HCT116 (cell line): ENCODE data around the gene LAMB4. TPM values are rescaled to one million over a fixed set of nuclear protein-coding genes. Genes with fewer than 3 reads are reported as not detected.

ENCODE experiments used
- ATAC-seq: fragments of 200-7000 bp; cut with Tn5 transposase; 2 replicates; pipeline ENCODE4 v1.9.1; 2020; ENCODE audit warnings: mild to moderate bottlenecking, moderate library complexity
- BruUV-seq: library from RNA; stranded (reverse); fragments of 400-500 nt; replicated peaks from 2 replicates; lab custom pipeline; 2021; lab: Mats Ljungman, UMichigan
- CTCF ChIA-PET: fragments of 300-600 bp; sonication (Branson Sonifier 250); formaldehyde crosslinking; loops from one replicate; lab custom pipeline; 2021; ENCODE audit warnings: antibody characterized with exemption; lab: Charles Lee
- POLR2A ChIA-PET: fragments of 300-600, 350-600 bp; sonication (Branson Sonifier 250); formaldehyde crosslinking; loops from one replicate; lab custom pipeline; 2021; ENCODE audit warnings: antibody characterized with exemption; lab: Charles Lee
- RAD21 ChIA-PET, 2 experiments: fragments of 300-600 bp; sonication (Branson Sonifier 250); formaldehyde crosslinking; loops; one replicate each; lab custom pipeline; 2023; ENCODE audit warnings: low total read pairs in 2 of 2; ENCODE audit not compliant: uncharacterized antibody in 2 of 2, unreplicated experiment in 2 of 2, low non-redundant PET in 1 of 2; lab: Charles Lee
- DNase-seq: peaks from one replicate; pipeline ENCODE4 v3.0.0-alpha.2; 2010; ENCODE audit warnings: low read depth, low spot score
- H2AFZ ChIP-seq: fragments of 200-600 bp; shearing (Covaris generic), sonication (generic); 2 replicates; pipeline ENCODE4 v1.6.1; 2017; ENCODE audit warnings: low read depth, mixed run types, mixed read lengths, antibody characterized with exemption, low read length; ENCODE audit not compliant: poor library complexity, severe bottlenecking
- H3K27ac ChIP-seq: 2 replicates; pipeline ENCODE4 v1.5.1; 2012; ENCODE audit warnings: low read depth, low read length
- H3K27me3 ChIP-seq: fragments of 200-600 bp; sonication (generic); 2 replicates; pipeline ENCODE4 v1.6.1; 2016; ENCODE audit warnings: mixed run types, low read length, mixed read lengths; ENCODE audit not compliant: insufficient read depth
- H3K36me3 ChIP-seq, 2 experiments: fragments of 200-500 bp in 1 of 2; fragments of 200-600 bp in 1 of 2; sonication (Bioruptor generic) in 1 of 2; sonication (generic) in 1 of 2; 2 replicates each; pipeline versions ENCODE4 v1.5.1 to v1.6.1; 2014 to 2016; ENCODE audit warnings: low read length in 2 of 2, inconsistent platforms in 1 of 2, mixed read lengths in 1 of 2, mixed run types in 1 of 2; ENCODE audit not compliant: insufficient read depth in 2 of 2, control insufficient read depth in 1 of 2
- H3K4me1 ChIP-seq, 2 experiments: fragments of 200-600 bp in 1 of 2; sonication (generic) in 1 of 2; 2 replicates each; pipeline versions ENCODE4 v1.5.1 to v1.6.1; 2012 to 2017; ENCODE audit warnings: low read length in 2 of 2, inconsistent platforms in 1 of 2, mild to moderate bottlenecking in 1 of 2, mixed read lengths in 1 of 2, mixed run types in 1 of 2, moderate library complexity in 1 of 2; ENCODE audit not compliant: insufficient read depth in 2 of 2, control insufficient read depth in 1 of 2
- H3K4me2 ChIP-seq: fragments of 200-600 bp; sonication (generic); 2 replicates; pipeline ENCODE4 v1.6.1; 2017; ENCODE audit warnings: mixed run types, low read length, mixed read lengths
- H3K4me3 ChIP-seq, 2 experiments: fragments of 200-600 bp in 1 of 2; sonication (generic) in 1 of 2; replicated peaks in 1 of 2; 2 replicates each; pipeline ENCODE4 v1.5.1; 2011 to 2016; ENCODE audit warnings: low read length in 2 of 2, control low read depth in 1 of 2, low read depth in 1 of 2, mild to moderate bottlenecking in 1 of 2, mixed read lengths in 1 of 2, mixed run types in 1 of 2
- H3K79me2 ChIP-seq: fragments of 200-600 bp; sonication (generic); 2 replicates; pipeline ENCODE4 v1.6.1; 2017; ENCODE audit warnings: mild to moderate bottlenecking, mixed run types, low read length, moderate library complexity, mixed read lengths; ENCODE audit not compliant: insufficient read depth
- H3K9ac ChIP-seq: fragments of 200-600 bp; sonication (generic); 2 replicates; pipeline ENCODE4 v1.6.1; 2016; ENCODE audit warnings: low read length, mixed read lengths
- H3K9me2 ChIP-seq: fragments of 200-600 bp; sonication (generic), shearing (Covaris generic); 2 replicates; pipeline ENCODE4 v1.6.1; 2017; ENCODE audit warnings: mixed run types, mild to moderate bottlenecking, moderate library complexity; ENCODE audit not compliant: insufficient read depth
- H3K9me3 ChIP-seq, 2 experiments: fragments of 200-500 bp in 1 of 2; fragments of 200-600 bp in 1 of 2; sonication (Bioruptor generic) in 1 of 2; sonication (generic) in 1 of 2; 2 replicates each; pipeline ENCODE4 v1.6.1; 2014 to 2017; ENCODE audit warnings: low read length in 2 of 2, mixed read lengths in 2 of 2, inconsistent platforms in 1 of 2, low read depth in 1 of 2, mild to moderate bottlenecking in 1 of 2, mixed run types in 1 of 2, moderate library complexity in 1 of 2; ENCODE audit not compliant: control insufficient read depth in 1 of 2, insufficient read depth in 1 of 2
- H4K20me1 ChIP-seq: fragments of 200-600 bp; sonication (generic), shearing (Covaris generic); 2 replicates; pipeline ENCODE4 v1.6.1; 2017; ENCODE audit warnings: mixed run types, mild to moderate bottlenecking, moderate library complexity; ENCODE audit not compliant: insufficient read depth
- CBX3 ChIP-seq: IDR thresholded peaks from 2 replicates; pipeline ENCODE4 v1.6.1; 2012; ENCODE audit warnings: low read depth
- CTCF ChIP-seq, 3 experiments: fragments of 200-600 bp in 1 of 3; sonication (generic) in 1 of 3; IDR thresholded peaks in 2 of 3; conservative IDR thresholded peaks in 1 of 3; 2 replicates each; pipeline ENCODE4 v1.5.1; 2012 to 2017; ENCODE audit warnings: low read depth in 2 of 3, low read length in 2 of 3, antibody characterized with exemption in 1 of 3, borderline replicate concordance in 1 of 3, control low read depth in 1 of 3, mild to moderate bottlenecking in 1 of 3, mixed read lengths in 1 of 3, mixed run types in 1 of 3, moderate library complexity in 1 of 3; ENCODE audit not compliant: insufficient read depth in 1 of 3
- EGR1 ChIP-seq: IDR thresholded peaks from 2 replicates; pipeline ENCODE4 v1.6.1; 2012; ENCODE audit warnings: low read depth
- EZH2 ChIP-seq: fragments of 200-600 bp; sonication (generic); IDR thresholded peaks from 2 replicates; pipeline ENCODE4 v1.6.1; 2017; ENCODE audit warnings: antibody characterized with exemption, mixed run types
- EZH2phosphoT487 ChIP-seq: fragments of 200-600 bp; IDR thresholded peaks from 2 replicates; pipeline ENCODE4 v1.6.1; 2018; ENCODE audit warnings: antibody characterized with exemption, borderline replicate concordance
- FOSL1 ChIP-seq: IDR thresholded peaks from 2 replicates; pipeline ENCODE4 v1.6.1; 2012; ENCODE audit warnings: low read depth
- POLR2A ChIP-seq: IDR thresholded peaks from 2 replicates; pipeline ENCODE4 v1.7.0; 2011; ENCODE audit warnings: borderline replicate concordance; ENCODE audit not compliant: insufficient read depth, insufficient read length; ENCODE audit errors: extremely low read depth
- POLR2AphosphoS5 ChIP-seq: IDR thresholded peaks from 2 replicates; pipeline ENCODE4 v1.6.1; 2011; ENCODE audit warnings: mild to moderate bottlenecking, low read depth, low read length, moderate library complexity
- RAD21 ChIP-seq: IDR thresholded peaks from 2 replicates; pipeline ENCODE4 v1.6.1; 2012; ENCODE audit warnings: low read depth, mild to moderate bottlenecking
- SIN3A ChIP-seq: IDR thresholded peaks from 2 replicates; pipeline ENCODE4 v1.6.1; 2012; ENCODE audit warnings: low read depth
- SP1 ChIP-seq: IDR thresholded peaks from 2 replicates; pipeline ENCODE4 v1.6.1; 2012; ENCODE audit warnings: low read depth
- YY1 ChIP-seq: IDR thresholded peaks from 2 replicates; pipeline ENCODE4 v1.6.1; 2011; ENCODE audit warnings: low read length, low read depth, moderate library complexity, mild to moderate bottlenecking; ENCODE audit not compliant: insufficient replicate concordance; ENCODE audit errors: extremely low read depth
- ZFX ChIP-seq: fragments of 450-650 bp; IDR thresholded peaks from 2 replicates; pipeline ENCODE4 v1.6.1; 2017
- intact Hi-C: fragments of 100-400 bp; cut with micrococcal nuclease; formaldehyde crosslinking; loops from 2 replicates; pipeline ENCODE4 v1.10.0; 2022
- total RNA-seq: library from RNA; stranded (reverse); gene quantifications from one replicate; pipeline ENCODE4 v1.2.1, GENCODE V29; 2021; ENCODE audit not compliant: unreplicated experiment
- TF ChIP-seq, protein P1 (sequence below): IDR thresholded peaks from 2 replicates; pipeline ENCODE4 v1.6.1; 2012

LAMB4 gene
- total RNA-seq, 1 experiment from 2014 or later = not detected

- no peak overlapping the region for H3K4me3 ChIP-seq
- RAD21 ChIA-PET = no interaction called here
- H3K79me2 ChIP-seq = no peaks in the 10 kb centered on the region
- no peaks in the 10 kb centered on the region for H3K4me1 ChIP-seq
- POLR2A ChIA-PET = no interaction called here
- H3K9me3 ChIP-seq = no peaks in the 10 kb centered on the region
- TF ChIP-seq POLR2A (no peak), CTCF (IDR thresholded peaks at IDR 0.05 in 2 of 3, conservative IDR thresholded peaks at IDR 0.05 in 1 of 3; ENCODE audit: borderline replicate concordance in 1 of 3, insufficient read depth in 1 of 3, low read depth in 2 of 3, low read length in 2 of 3) (no peak)
- no peaks in the 10 kb centered on the region for H3K27me3 ChIP-seq
- CTCF ChIA-PET = no interaction called here
- DNase-seq (no peak), ATAC-seq (no peak)
- H3K36me3 ChIP-seq = no peaks in the 10 kb centered on the region
- no peaks in the 10 kb centered on the region for H4K20me1 ChIP-seq
- H2AFZ ChIP-seq = no peak overlapping the region
- BruUV-seq = no TSS peak
- H3K27ac ChIP-seq = no peak overlapping the region
- no peak overlapping the region for H3K9ac ChIP-seq
- intact Hi-C loops = no loop called here
- no peak overlapping the region for H3K4me2 ChIP-seq
- no peaks in the 10 kb centered on the region for H3K9me2 ChIP-seq
Measured at GRCh38 chr7:108104324-108104723, 25.8 kb downstream of the LAMB4 start.

DNA sequence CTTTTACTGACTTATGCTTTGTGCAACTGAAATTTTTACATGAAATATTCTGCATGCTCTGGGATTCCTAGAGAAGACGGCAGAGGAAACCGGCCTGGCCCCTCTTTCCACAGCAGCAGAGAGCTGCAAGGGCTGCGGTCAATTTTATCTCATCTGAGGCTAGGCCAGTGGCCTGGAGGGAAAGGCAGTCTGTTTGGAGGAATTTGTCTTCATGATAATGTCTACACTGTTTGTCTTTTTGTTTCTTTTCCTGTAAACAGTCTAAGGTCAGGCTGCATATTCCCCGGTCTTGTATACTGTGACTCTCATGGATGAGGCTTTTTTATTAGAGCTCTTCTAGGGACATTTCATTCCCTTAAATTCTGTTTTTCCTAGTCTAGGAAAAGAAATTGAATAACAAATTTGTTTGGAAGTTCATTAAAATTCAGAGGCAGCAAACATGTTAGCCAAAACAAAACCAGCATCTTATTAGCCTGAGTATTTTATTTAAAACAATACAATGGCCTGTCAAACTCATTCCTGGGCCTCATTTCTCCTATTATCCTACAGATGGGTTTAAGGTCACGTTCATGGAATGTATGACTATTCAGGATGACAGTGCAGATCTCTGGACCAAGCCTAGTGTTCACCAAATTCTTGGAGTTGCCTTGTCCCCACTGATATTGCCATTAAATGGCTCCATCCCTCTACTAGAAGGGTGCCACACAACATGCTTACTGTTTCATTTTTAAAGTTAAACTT lies 26.4 kb downstream of the LAMB4 start:
- H4K20me1 ChIP-seq = no peaks in the 10 kb centered on the region
- no peaks in the 10 kb centered on the region for H3K9me3 ChIP-seq
- no peaks in the 10 kb centered on the region for H3K27me3 ChIP-seq
- H3K36me3 ChIP-seq = no peaks in the 10 kb centered on the region
- POLR2A ChIA-PET = no interaction called here
- H3K9ac ChIP-seq = no peak overlapping the region
- RAD21 ChIA-PET = no interaction called here
- no peak for ATAC-seq
- H3K4me1 ChIP-seq = no peaks in the 10 kb centered on the region
- no peak overlapping the region for H2AFZ ChIP-seq
- no peak overlapping the region for H3K27ac ChIP-seq
- H3K79me2 ChIP-seq = no peaks in the 10 kb centered on the region
- CTCF ChIA-PET = no interaction called here
- DNase-seq = no peak
- no peak overlapping the region for H3K4me2 ChIP-seq
- no TSS peak for BruUV-seq
- H3K4me3 ChIP-seq = no peak overlapping the region
- no peaks in the 10 kb centered on the region for H3K9me2 ChIP-seq
- intact Hi-C loops = no loop called here
- TF ChIP-seq CBX3 = no peak
- TF ChIP-seq YY1 = no peak
- no peak for TF ChIP-seq ZFX
- no peak for TF ChIP-seq FOSL1
- no peak for TF ChIP-seq POLR2A
- TF ChIP-seq RAD21 = no peak
- TF ChIP-seq CTCF (IDR thresholded peaks at IDR 0.05 in 2 of 3, conservative IDR thresholded peaks at IDR 0.05 in 1 of 3; ENCODE audit: borderline replicate concordance in 1 of 3, insufficient read depth in 1 of 3, low read depth in 2 of 3, low read length in 2 of 3) = no peak
- no peak for TF ChIP-seq SIN3A
- TF ChIP-seq, protein P1, sequence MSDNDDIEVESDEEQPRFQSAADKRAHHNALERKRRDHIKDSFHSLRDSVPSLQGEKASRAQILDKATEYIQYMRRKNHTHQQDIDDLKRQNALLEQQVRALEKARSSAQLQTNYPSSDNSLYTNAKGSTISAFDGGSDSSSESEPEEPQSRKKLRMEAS = no peak
- no peak for TF ChIP-seq EGR1
- no peak for TF ChIP-seq EZH2
- no peak for TF ChIP-seq POLR2AphosphoS5
- no peak for TF ChIP-seq SP1
- TF ChIP-seq EZH2phosphoT487 = no peak
